Neural progenitor cell (in vitro differentiated cells): ENCODE data around the gene EPS8L2. TPM values are rescaled to one million over a fixed set of nuclear protein-coding genes. Genes with fewer than 3 reads are reported as not detected.

Experiments
- DNase-seq: peaks from one replicate; pipeline ENCODE4 v3.0.0-alpha.2; 2016; ENCODE audit warnings: low spot score
- H2AFZ ChIP-seq: fragments of 200-600 bp; sonication (generic); replicated peaks from 2 replicates; pipeline ENCODE4 v1.6.1; 2016; ENCODE audit warnings: antibody characterized with exemption
- H3F3A ChIP-seq: fragments of 200-600 bp; sonication (generic); 2 replicates; pipeline ENCODE4 v1.6.1; 2016; ENCODE audit warnings: antibody characterized with exemption, low read depth
- H3K27ac ChIP-seq: fragments of 200-600 bp; sonication (generic); 2 replicates; pipeline ENCODE4 v1.5.1; 2016; ENCODE audit warnings: mild to moderate bottlenecking
- H3K27me3 ChIP-seq: fragments of 200-600 bp; sonication (generic); 2 replicates; pipeline ENCODE4 v1.6.1; 2016; ENCODE audit warnings: mild to moderate bottlenecking, moderate library complexity
- H3K36me3 ChIP-seq: fragments of 200-600 bp; sonication (generic); 2 replicates; pipeline ENCODE4 v1.5.1; 2016
- H3K4me1 ChIP-seq: fragments of 200-600 bp; sonication (generic); 2 replicates; pipeline ENCODE4 v1.6.1; 2016; ENCODE audit warnings: mixed run types
- H3K4me2 ChIP-seq: fragments of 200-600 bp; sonication (generic); 2 replicates; pipeline ENCODE4 v1.6.1; 2016
- H3K4me3 ChIP-seq: fragments of 200-600 bp; sonication (generic); 2 replicates; pipeline ENCODE4 v1.5.1; 2016
- H3K79me2 ChIP-seq: fragments of 200-600 bp; sonication (generic); 2 replicates; pipeline ENCODE4 v1.6.1; 2016; ENCODE audit warnings: low read depth
- H3K9ac ChIP-seq: fragments of 200-600 bp; sonication (generic); 2 replicates; pipeline ENCODE4 v1.6.1; 2016
- H3K9me3 ChIP-seq: fragments of 200-600 bp; sonication (generic); 2 replicates; pipeline ENCODE4 v1.5.1; 2016; ENCODE audit warnings: low read depth
- H4K20me1 ChIP-seq: fragments of 200-600 bp; sonication (generic); 2 replicates; pipeline ENCODE4 v1.6.1; 2016; ENCODE audit warnings: low read depth
- H3K27ac Mint-ChIP-seq: 3 replicates; pipeline ENCODE4 v1.8.0; 2021; ENCODE audit warnings: mixed read lengths
- H3K27me3 Mint-ChIP-seq: 2 replicates; pipeline ENCODE4 v1.8.0; 2022; ENCODE audit warnings: low read depth, mild to moderate bottlenecking, inconsistent platforms, moderate library complexity, mixed read lengths; ENCODE audit not compliant: insufficient read depth
- H3K36me3 Mint-ChIP-seq: 3 replicates; pipeline ENCODE4 v1.8.0; 2021; ENCODE audit warnings: mixed read lengths
- H3K4me1 Mint-ChIP-seq: 3 replicates; pipeline ENCODE4 v1.8.0; 2021; ENCODE audit warnings: mixed read lengths
- H3K4me3 Mint-ChIP-seq: 3 replicates; pipeline ENCODE4 v1.8.0; 2021; ENCODE audit warnings: mild to moderate bottlenecking, moderate library complexity, mixed read lengths
- H3K9me3 Mint-ChIP-seq: 3 replicates; pipeline ENCODE4 v1.8.0; 2020; ENCODE audit warnings: mixed read lengths
- EZH2 ChIP-seq: fragments of 200-600 bp; sonication (generic); IDR thresholded peaks from 2 replicates; pipeline ENCODE4 v1.6.1; 2017; ENCODE audit warnings: antibody characterized with exemption, mild to moderate bottlenecking, moderate library complexity
- EZH2phosphoT487 ChIP-seq: fragments of 200-600 bp; sonication (generic); IDR thresholded peaks from 2 replicates; pipeline ENCODE4 v1.6.1; 2017; ENCODE audit warnings: antibody characterized with exemption
- total RNA-seq: library from RNA; depleted of rRNA; stranded (reverse); fragments of >200 nt; gene quantifications from 2 replicates; pipeline ENCODE4 v1.2.3, GENCODE V29; 2015; ENCODE audit warnings: low replicate concordance
- TF ChIP-seq, protein P1 (sequence below): fragments of 200-600 bp; sonication (generic); IDR thresholded peaks from 2 replicates; pipeline ENCODE4 v1.5.1; 2017; ENCODE audit warnings: antibody characterized with exemption, mild to moderate bottlenecking

Gene EPS8L2
- total RNA-seq, 1 donor from 2014 or later: 3.3 TPM

DNA sequence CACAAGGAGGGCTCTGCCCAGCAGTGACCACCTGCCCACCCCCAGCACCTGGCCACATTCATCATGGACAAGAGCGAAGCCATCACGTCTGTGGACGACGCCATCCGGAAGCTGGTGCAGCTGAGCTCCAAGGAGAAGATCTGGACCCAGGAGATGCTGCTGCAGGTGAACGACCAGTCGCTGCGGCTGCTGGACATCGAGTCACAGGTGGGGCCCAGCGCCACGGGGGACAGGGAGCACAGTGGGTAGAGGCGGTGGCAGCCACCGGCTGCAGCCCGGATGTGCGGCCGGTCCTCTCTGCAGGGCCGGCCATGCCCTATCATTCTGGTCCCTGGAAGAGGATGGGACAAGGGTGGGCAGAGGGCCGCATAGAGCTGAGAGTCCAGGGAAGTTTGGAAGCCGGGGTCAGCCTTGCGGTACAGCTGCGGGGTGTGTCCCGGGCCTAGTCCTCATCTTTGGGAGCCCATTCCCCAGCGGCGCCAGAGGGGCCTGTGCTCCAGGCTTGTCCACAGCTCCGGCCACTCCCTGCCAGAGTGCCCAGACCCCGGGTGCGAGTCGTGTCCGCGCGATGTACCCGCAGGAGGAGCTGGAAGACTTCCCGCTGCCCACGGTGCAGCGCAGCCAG is 14.1 kb downstream of the EPS8L2 start:
- Mint-ChIP-seq H3K27ac (no peak overlapping the region), H3K4me3 (peak overlapping the region; percentile 63), H3K36me3 (no peaks in the 10 kb centered on the region), H3K9me3 (peaks cover 4% of the 10 kb centered on the region), H3K27me3 (peaks cover 26% of the 10 kb centered on the region), H3K4me1 (peaks cover 11% of the 10 kb centered on the region)
- Histone ChIP-seq H3K9ac (no peak overlapping the region), H2AFZ (no peak overlapping the region), H4K20me1 (no peaks in the 10 kb centered on the region), H3K4me3 (peak overlapping the region; percentile 34), H3K27me3 (peaks cover 24% of the 10 kb centered on the region), H3K4me1 (peaks cover 3% of the 10 kb centered on the region), H3K4me2 (peak overlapping the region; percentile 77), H3F3A (peaks cover 19% of the 10 kb centered on the region), H3K36me3 (no peaks in the 10 kb centered on the region), H3K27ac (no peak overlapping the region), H3K9me3 (no peaks in the 10 kb centered on the region), H3K79me2 (no peaks in the 10 kb centered on the region)
- TF ChIP-seq EZH2phosphoT487 (no peak), EZH2 (no peak)
- TF ChIP-seq, protein P1, sequence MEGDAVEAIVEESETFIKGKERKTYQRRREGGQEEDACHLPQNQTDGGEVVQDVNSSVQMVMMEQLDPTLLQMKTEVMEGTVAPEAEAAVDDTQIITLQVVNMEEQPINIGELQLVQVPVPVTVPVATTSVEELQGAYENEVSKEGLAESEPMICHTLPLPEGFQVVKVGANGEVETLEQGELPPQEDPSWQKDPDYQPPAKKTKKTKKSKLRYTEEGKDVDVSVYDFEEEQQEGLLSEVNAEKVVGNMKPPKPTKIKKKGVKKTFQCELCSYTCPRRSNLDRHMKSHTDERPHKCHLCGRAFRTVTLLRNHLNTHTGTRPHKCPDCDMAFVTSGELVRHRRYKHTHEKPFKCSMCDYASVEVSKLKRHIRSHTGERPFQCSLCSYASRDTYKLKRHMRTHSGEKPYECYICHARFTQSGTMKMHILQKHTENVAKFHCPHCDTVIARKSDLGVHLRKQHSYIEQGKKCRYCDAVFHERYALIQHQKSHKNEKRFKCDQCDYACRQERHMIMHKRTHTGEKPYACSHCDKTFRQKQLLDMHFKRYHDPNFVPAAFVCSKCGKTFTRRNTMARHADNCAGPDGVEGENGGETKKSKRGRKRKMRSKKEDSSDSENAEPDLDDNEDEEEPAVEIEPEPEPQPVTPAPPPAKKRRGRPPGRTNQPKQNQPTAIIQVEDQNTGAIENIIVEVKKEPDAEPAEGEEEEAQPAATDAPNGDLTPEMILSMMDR: no peak
- no peak for DNase-seq

DNA sequence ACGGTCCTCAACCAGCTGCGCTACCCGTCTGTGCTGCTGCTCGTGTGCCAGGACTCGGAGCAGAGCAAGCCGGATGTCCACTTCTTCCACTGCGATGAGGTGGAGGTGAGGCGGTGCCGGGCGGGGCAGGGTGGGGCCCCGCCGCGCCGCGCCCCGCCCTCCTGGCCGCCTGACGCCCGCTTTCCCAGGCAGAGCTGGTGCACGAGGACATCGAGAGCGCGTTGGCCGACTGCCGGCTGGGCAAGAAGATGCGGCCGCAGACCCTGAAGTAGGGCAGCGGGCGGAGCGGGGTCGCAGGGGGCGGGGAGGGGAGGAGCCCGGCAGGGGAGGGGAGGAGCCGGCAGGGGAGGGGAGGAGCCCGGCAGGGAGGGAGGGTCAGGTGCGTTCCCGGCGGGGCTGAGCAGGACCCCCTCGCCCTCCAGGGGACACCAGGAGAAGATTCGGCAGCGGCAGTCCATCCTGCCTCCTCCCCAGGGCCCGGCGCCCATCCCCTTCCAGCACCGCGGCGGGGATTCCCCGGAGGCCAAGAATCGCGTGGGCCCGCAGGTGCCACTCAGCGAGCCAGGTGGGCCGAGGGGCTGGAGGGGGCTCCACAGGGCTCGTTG is 14.7 kb downstream of the EPS8L2 start:
- H3K9ac ChIP-seq: no peak overlapping the region
- peak overlapping the region; percentile 77 for H3K4me2 ChIP-seq
- H4K20me1 ChIP-seq: no peaks in the 10 kb centered on the region
- H3K9me3 ChIP-seq: no peaks in the 10 kb centered on the region
- H3K79me2 ChIP-seq: no peaks in the 10 kb centered on the region
- no peak overlapping the region for H2AFZ ChIP-seq
- peaks cover 2% of the 10 kb centered on the region for H3K9me3 Mint-ChIP-seq
- H3K4me3 ChIP-seq: peak overlapping the region; percentile 34
- peak; percentile 91 for DNase-seq
- peaks cover 28% of the 10 kb centered on the region for H3K27me3 Mint-ChIP-seq
- H3K27me3 ChIP-seq: peaks cover 30% of the 10 kb centered on the region
- peaks cover 3% of the 10 kb centered on the region for H3K4me1 ChIP-seq
- peak overlapping the region; percentile 53 for H3K4me3 Mint-ChIP-seq
- no peak overlapping the region for H3K27ac ChIP-seq
- TF ChIP-seq EZH2: no peak
- TF ChIP-seq EZH2phosphoT487: no peak
- TF ChIP-seq, protein P1: peak; percentile 8
- no peaks in the 10 kb centered on the region for H3K36me3 Mint-ChIP-seq
- H3F3A ChIP-seq: peaks cover 19% of the 10 kb centered on the region
- no peaks in the 10 kb centered on the region for H3K36me3 ChIP-seq
- H3K4me1 Mint-ChIP-seq: peaks cover 13% of the 10 kb centered on the region
- no peak overlapping the region for H3K27ac Mint-ChIP-seq

DNA sequence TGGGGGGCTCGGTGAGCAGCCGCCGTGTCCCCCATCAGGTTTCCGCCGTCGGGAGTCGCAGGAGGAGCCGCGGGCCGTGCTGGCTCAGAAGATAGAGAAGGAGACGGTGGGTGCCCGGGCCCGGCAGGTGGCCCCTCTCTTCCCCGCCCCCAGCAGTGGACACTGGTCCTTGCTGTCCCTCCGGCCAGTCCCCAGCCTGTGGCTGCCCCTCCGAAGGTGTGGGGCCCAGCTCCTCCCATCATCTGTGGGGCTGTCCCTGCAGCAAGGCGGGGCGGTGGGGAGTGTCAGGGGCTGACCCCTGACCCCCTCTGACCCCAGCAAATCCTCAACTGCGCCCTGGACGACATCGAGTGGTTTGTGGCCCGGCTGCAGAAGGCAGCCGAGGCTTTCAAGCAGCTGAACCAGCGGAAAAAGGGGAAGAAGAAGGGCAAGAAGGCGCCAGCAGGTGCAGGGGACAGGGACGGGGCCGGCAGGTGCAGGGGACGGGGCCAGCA is 15.3 kb downstream of the EPS8L2 start:
- Histone ChIP-seq H3K36me3 (no peaks in the 10 kb centered on the region), H4K20me1 (no peaks in the 10 kb centered on the region), H3K4me3 (no peak overlapping the region), H3K4me1 (peaks cover 7% of the 10 kb centered on the region), H3K9ac (no peak overlapping the region), H3K27ac (no peak overlapping the region), H3K27me3 (peaks cover 35% of the 10 kb centered on the region), H3K79me2 (no peaks in the 10 kb centered on the region), H3K4me2 (no peak overlapping the region), H3K9me3 (no peaks in the 10 kb centered on the region), H2AFZ (no peak overlapping the region), H3F3A (peaks cover 19% of the 10 kb centered on the region)
- H3K9me3 Mint-ChIP-seq: peaks cover 2% of the 10 kb centered on the region
- H3K36me3 Mint-ChIP-seq: no peaks in the 10 kb centered on the region
- H3K27ac Mint-ChIP-seq: no peak overlapping the region
- TF ChIP-seq, protein P1: no peak
- TF ChIP-seq EZH2: no peak
- TF ChIP-seq EZH2phosphoT487: no peak
- peaks cover 13% of the 10 kb centered on the region for H3K4me1 Mint-ChIP-seq
- peak; percentile 28 for DNase-seq
- peak overlapping the region; percentile 41 for H3K4me3 Mint-ChIP-seq
- H3K27me3 Mint-ChIP-seq: peaks cover 31% of the 10 kb centered on the region
